HepG2 (cell line): Measurements from ENCODE around the gene SARNP. TPM values are rescaled to one million over a fixed set of nuclear protein-coding genes. Genes with fewer than 3 reads are reported as not detected.

ENCODE experiments used
- ATAC-seq: fragments of 200-7000 bp; cut with Tn5 transposase; 3 replicates; pipeline ENCODE4 v1.9.1; 2020; ENCODE audit warnings: mild to moderate bottlenecking, moderate library complexity
- BruUV-seq: library from RNA; stranded (reverse); fragments of 400-500 nt; replicated peaks from 2 replicates; lab custom pipeline; 2021; lab: Mats Ljungman, UMichigan
- CTCF ChIA-PET: fragments of 300-600 bp; formaldehyde crosslinking; extraction: SDS; loops from one replicate; lab custom pipeline; 2021; ENCODE audit warnings: low total read pairs, inconsistent platforms, low intra/inter-chr PET ratio; lab: Yijun Ruan, JAX
- POLR2A ChIA-PET: fragments of 350-600 bp; sonication (Branson Sonifier 250); formaldehyde crosslinking; loops from one replicate; lab custom pipeline; 2020; ENCODE audit warnings: antibody characterized with exemption, inconsistent platforms; lab: Yijun Ruan, JAX
- DNase-seq: peaks from one replicate; pipeline ENCODE4 v3.0.0-alpha.2; 2015; ENCODE audit warnings: low spot score
- FAIRE-seq: peaks from 3 replicates; lab custom pipeline; 2011; peaks lifted over from hg19 to GRCh38; lab: Jason Lieb, UNC
- H2AFZ ChIP-seq: one replicate; pipeline ENCODE4 v1.6.1; 2011; ENCODE audit warnings: low read length, inconsistent platforms
- H3K27ac ChIP-seq: fragments of 300-600 bp; 3 replicates; pipeline ENCODE4 v1.8.0; 2011; ENCODE audit warnings: mixed run types, mild to moderate bottlenecking, mixed read lengths, low read length, inconsistent platforms; ENCODE audit not compliant: insufficient read depth; ENCODE audit errors: extremely low read length
- H3K27me3 ChIP-seq, 2 experiments: fragments of 200-600 bp in 1 of 2; 2 replicates in 1 of 2; 3 replicates in 1 of 2; pipeline versions ENCODE4 v1.6.0 to v1.8.0; 2011; ENCODE audit warnings: low read length in 2 of 2, mild to moderate bottlenecking in 2 of 2, moderate library complexity in 2 of 2, inconsistent platforms in 1 of 2; ENCODE audit not compliant: insufficient read depth in 2 of 2, control insufficient read depth in 1 of 2
- H3K36me3 ChIP-seq, 2 experiments: fragments of 200-600 bp in 1 of 2; replicated peaks in 1 of 2; 2 replicates in 1 of 2; 3 replicates in 1 of 2; pipeline versions ENCODE4 v1.5.1 to v1.8.0; 2011; ENCODE audit warnings: low read length in 2 of 2, inconsistent platforms in 1 of 2; ENCODE audit not compliant: insufficient read depth in 2 of 2, control insufficient read depth in 1 of 2
- H3K4me1 ChIP-seq: 2 replicates; pipeline ENCODE4 v1.5.1; 2012; ENCODE audit warnings: low read length, inconsistent platforms; ENCODE audit not compliant: insufficient read depth
- H3K4me2 ChIP-seq: 2 replicates; pipeline ENCODE4 v1.6.0; 2011; ENCODE audit warnings: low read depth, low read length, inconsistent platforms
- H3K4me3 ChIP-seq, 3 experiments: fragments of 200-600 bp in 1 of 3; sonication (generic), shearing (Covaris generic) in 1 of 3; replicated peaks in 1 of 3; 2 replicates each; pipeline ENCODE4 v1.5.1; 2011 to 2016; ENCODE audit warnings: low read length in 3 of 3, inconsistent platforms in 2 of 3, low read depth in 2 of 3, mild to moderate bottlenecking in 2 of 3, control low read depth in 1 of 3, mixed read lengths in 1 of 3; ENCODE audit not compliant: insufficient read depth in 1 of 3
- H3K79me2 ChIP-seq: one replicate; pipeline ENCODE4 v1.6.1; 2011; ENCODE audit warnings: low read length, inconsistent platforms; ENCODE audit not compliant: insufficient read depth
- H3K9ac ChIP-seq: 2 replicates; pipeline ENCODE4 v1.6.0; 2011; ENCODE audit warnings: mild to moderate bottlenecking, low read depth, low read length, inconsistent platforms; ENCODE audit not compliant: insufficient read depth
- H3K9me3 ChIP-seq: 2 replicates; pipeline ENCODE4 v1.5.1; 2012; ENCODE audit warnings: mild to moderate bottlenecking, low read length
- H4K20me1 ChIP-seq: 2 replicates; pipeline ENCODE4 v1.6.0; 2011; ENCODE audit warnings: inconsistent platforms, mild to moderate bottlenecking, low read length, moderate library complexity; ENCODE audit not compliant: insufficient read depth
- GMEB1 ChIP-seq: sonication (generic); formaldehyde crosslinking; IDR thresholded peaks from 2 replicates; pipeline ENCODE4 v1.5.1; 2020; ENCODE audit warnings: missing genetic modification reagents, mild to moderate bottlenecking, borderline replicate concordance
- NCOA1 ChIP-seq: sonication (generic); formaldehyde crosslinking; IDR thresholded peaks from 2 replicates; pipeline ENCODE4 v1.9.0; 2021; ENCODE audit warnings: missing genetic modification reagents
- NR1H2 ChIP-seq: sonication (generic); formaldehyde crosslinking; IDR thresholded peaks from 2 replicates; pipeline ENCODE4 v1.8.1; 2022; ENCODE audit warnings: low read depth, missing genetic modification reagents, borderline replicate concordance
- ZNF451 ChIP-seq: sonication (generic); formaldehyde crosslinking; IDR thresholded peaks from 2 replicates; pipeline ENCODE4 v1.5.0; 2020; ENCODE audit warnings: mild to moderate bottlenecking, missing genetic modification reagents
- ZNF563 ChIP-seq: sonication (generic); formaldehyde crosslinking; IDR thresholded peaks from 2 replicates; pipeline ENCODE4 v1.8.0; 2022; ENCODE audit warnings: mild to moderate bottlenecking, moderate library complexity, missing genetic modification reagents
- ZNF850 ChIP-seq: sonication (generic); formaldehyde crosslinking; conservative IDR thresholded peaks from 2 replicates; pipeline ENCODE4 v1.9.0; 2021; ENCODE audit warnings: mild to moderate bottlenecking, missing genetic modification reagents
- WGBS: methylation state at CpG from one replicate; pipeline ENCODE4 v1.1.6; 2017; ENCODE audit warnings: low lambda C conversion rate; 5-methylcytosine and 5-hydroxymethylcytosine counted together
- in situ Hi-C: cut with HindIII; loops from 2 replicates; pipeline ENCODE4 v1.10.0; 2017; ENCODE audit warnings: low pct_unique_long_range_greater_than_20kb; ENCODE audit not compliant: extremely low pct_ligation_motif_present
- intact Hi-C: fragments of 100-400 bp; cut with micrococcal nuclease; formaldehyde crosslinking; loops from one replicate; pipeline ENCODE4 v1.10.0; 2022; ENCODE audit not compliant: unreplicated experiment
- polyA plus RNA-seq, 8 experiments: library from polyadenylated mRNA; depleted of rRNA in 3 of 8; stranded (reverse) in 7 of 8; unstranded in 1 of 8; fragments of >200 nt; fragmentation: Illumina TruSeq in 4 of 8; extraction: Trizol in 4 of 8; gene quantifications; 2 replicates each; pipeline versions ENCODE4 v1.2.1 to v1.2.3, GENCODE V29; 2011 to 2016; ENCODE audit warnings: low read depth in 4 of 8, missing spikeins in 1 of 8, mixed read lengths in 1 of 8; ENCODE audit not compliant: insufficient read depth in 1 of 8
- total RNA-seq, 5 experiments: library from RNA; depleted of rRNA; stranded (reverse); fragments of >200 nt; fragmentation: Illumina TruSeq; extraction: Trizol; gene quantifications; 2 replicates each; pipeline ENCODE4 v1.2.3, GENCODE V29; 2016; ENCODE audit warnings: low read depth in 1 of 5
- TF ChIP-seq, protein P1 (sequence below): sonication (generic); formaldehyde crosslinking; IDR thresholded peaks from 2 replicates; pipeline ENCODE4 v1.4.0; 2020; ENCODE audit warnings: missing genetic modification reagents, borderline replicate concordance
- TF ChIP-seq, protein P2 (sequence below): sonication (generic); formaldehyde crosslinking; IDR thresholded peaks from 2 replicates; pipeline ENCODE4 v1.8.0; 2022; ENCODE audit warnings: missing genetic modification reagents, mild to moderate bottlenecking, inconsistent platforms, borderline replicate concordance

Gene SARNP
- total and polyA plus RNA-seq, 2 of the 13 experiments (the other 11 are each of a cell fraction or from before 2014, with no cell fraction given): 59.0 to 95.4 TPM

DNA sequence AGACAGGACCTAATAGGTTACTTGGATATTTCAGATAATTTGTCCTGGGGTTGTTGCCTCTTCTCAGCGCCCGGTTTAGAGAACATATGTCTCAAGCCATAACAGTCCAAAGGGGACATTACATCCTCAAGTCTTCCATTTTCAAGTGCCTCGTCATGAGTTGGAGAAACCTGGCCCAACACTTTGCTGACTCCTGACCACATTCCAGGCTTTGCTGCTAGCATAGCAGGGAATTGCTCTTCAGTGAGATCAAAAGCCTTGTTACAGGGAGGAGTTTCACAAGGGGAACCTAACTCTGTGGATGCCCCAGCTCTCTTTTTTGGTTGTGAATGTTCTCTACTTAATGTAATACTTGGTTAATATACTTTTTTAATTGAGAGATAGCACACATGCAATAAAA, 33.4 kb upstream of the SARNP start (continued):
- TF ChIP-seq, protein P1, sequence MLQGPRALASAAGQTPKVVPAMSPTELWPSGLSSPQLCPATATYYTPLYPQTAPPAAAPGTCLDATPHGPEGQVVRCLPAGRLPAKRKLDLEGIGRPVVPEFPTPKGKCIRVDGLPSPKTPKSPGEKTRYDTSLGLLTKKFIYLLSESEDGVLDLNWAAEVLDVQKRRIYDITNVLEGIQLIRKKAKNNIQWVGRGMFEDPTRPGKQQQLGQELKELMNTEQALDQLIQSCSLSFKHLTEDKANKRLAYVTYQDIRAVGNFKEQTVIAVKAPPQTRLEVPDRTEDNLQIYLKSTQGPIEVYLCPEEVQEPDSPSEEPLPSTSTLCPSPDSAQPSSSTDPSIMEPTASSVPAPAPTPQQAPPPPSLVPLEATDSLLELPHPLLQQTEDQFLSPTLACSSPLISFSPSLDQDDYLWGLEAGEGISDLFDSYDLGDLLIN (CRISPR knock-in tag): no peak
- TF ChIP-seq NCOA1: no peak
- no peak for TF ChIP-seq ZNF451
- no peak for TF ChIP-seq GMEB1 (CRISPR knock-in tag)
- TF ChIP-seq, protein P2, sequence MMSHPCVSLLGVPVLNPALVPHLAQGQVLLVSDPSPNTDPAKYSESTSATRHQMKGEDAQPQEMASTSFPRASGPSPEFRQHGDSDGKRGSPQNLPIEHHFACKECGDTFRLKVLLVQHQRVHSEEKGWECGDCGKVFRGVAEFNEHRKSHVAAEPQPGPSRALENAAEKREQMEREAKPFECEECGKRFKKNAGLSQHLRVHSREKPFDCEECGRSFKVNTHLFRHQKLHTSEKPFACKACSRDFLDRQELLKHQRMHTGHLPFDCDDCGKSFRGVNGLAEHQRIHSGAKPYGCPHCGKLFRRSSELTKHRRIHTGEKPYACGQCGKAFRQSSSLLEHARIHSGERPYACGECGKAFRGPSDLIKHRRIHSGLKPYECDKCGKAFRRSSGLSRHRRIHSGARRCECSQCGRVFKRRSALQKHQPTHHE: no peak
- no peak for TF ChIP-seq ZNF563 (CRISPR knock-in tag)

GRCh38 chr12:55850401-55850800, 32.9 kb upstream of the SARNP start:
- Histone ChIP-seq H3K4me1 (peaks cover 15% of the 10 kb centered on the region), H3K36me3 (no peaks in the 10 kb centered on the region), H3K27ac (no peak overlapping the region), H4K20me1 (no peaks in the 10 kb centered on the region), H3K79me2 (no peaks in the 10 kb centered on the region), H3K4me2 (no peak overlapping the region), H3K4me3 (no peak overlapping the region), H2AFZ (no peak overlapping the region), H3K9me3 (no peaks in the 10 kb centered on the region), H3K27me3 (peaks cover 1 to 15% of the 10 kb centered on the region in 2 experiments; a peak in 3 of 5 replicates), H3K9ac (no peak overlapping the region)
- intact Hi-C loops (no loop called here), in situ Hi-C loops (no loop called here)
- no TSS peak for BruUV-seq
- TF ChIP-seq NR1H2 (CRISPR knock-in tag) (no peak), ZNF850 (CRISPR knock-in tag) (no peak)
- CTCF ChIA-PET: no interaction called here
- DNase-seq (no peak), ATAC-seq (no peak), FAIRE-seq (no peak)
- POLR2A ChIA-PET: no interaction called here
- WGBS: 0% methylated on average over 1 of the region's 1 CpG
